Adrenal gland (tissue), 12 donors: ENCODE data around the gene SEMA4G. TPM values are rescaled to one million over a fixed set of nuclear protein-coding genes. Genes with fewer than 3 reads are reported as not detected.

ENCODE experiments used
- DNase-seq, 7 donors: peaks; one replicate each; pipeline ENCODE4 v3.0.0-alpha.2; 2019 to 2020
- H3K27ac ChIP-seq, 5 donors: fragments of 200-600 bp; sonication (generic) in 4 of 5; 1 replicate in 3 of 5; 2 replicates in 2 of 5; pipeline versions ENCODE4 v1.5.1 to v1.8.0; 2016 to 2020; ENCODE audit warnings: mild to moderate bottlenecking in 1 of 5
- H3K27me3 ChIP-seq: fragments of 200-600 bp; 2 replicates; pipeline ENCODE4 v1.8.0; 2021
- H3K36me3 ChIP-seq, 2 donors: fragments of 200-600 bp; replicated peaks in 1 of 2; 1 replicate in 1 of 2; 2 replicates in 1 of 2; pipeline versions ENCODE4 v1.5.1 to v1.8.0; 2018 to 2022
- H3K4me1 ChIP-seq, 2 donors: fragments of 200-600 bp; replicated peaks in 1 of 2; 1 replicate in 1 of 2; 2 replicates in 1 of 2; pipeline versions ENCODE4 v1.5.1 to v1.8.0; 2018 to 2021
- H3K4me3 ChIP-seq, 4 donors: fragments of 200-600 bp; sonication (generic) in 3 of 4; one replicate each; pipeline ENCODE4 v1.5.1; 2016 to 2018
- H3K9me3 ChIP-seq, 3 donors: fragments of 200-600 bp; sonication (generic) in 1 of 3; replicated peaks in 1 of 3; 1 replicate in 2 of 3; 2 replicates in 1 of 3; pipeline versions ENCODE4 v1.5.1 to v1.8.0; 2016 to 2021
- CTCF ChIP-seq, 6 experiments: fragments of 450-650 bp in 4 of 6; fragments of 200-600 bp in 2 of 6; sonication (generic) in 1 of 6; IDR thresholded peaks; 1 replicate in 5 of 6; 2 replicates in 1 of 6; pipeline versions ENCODE4 v1.5.1 to v1.8.0; 2016 to 2021; ENCODE audit warnings: antibody characterized with exemption in 6 of 6, mild to moderate bottlenecking in 2 of 6, moderate library complexity in 1 of 6
- POLR2A ChIP-seq, 2 donors: fragments of 450-650 bp; IDR thresholded peaks; one replicate each; pipeline ENCODE4 v1.6.1; 2017; ENCODE audit warnings: antibody characterized with exemption in 2 of 2, mild to moderate bottlenecking in 2 of 2, moderate library complexity in 1 of 2
- WGBS, 4 donors: extraction: QIAGEN DNeasy Blood & Tissue Kit in 2 of 4; methylation state at CpG; one replicate each; pipeline versions ENCODE4 v1.1.5 to v1.1.7; 2013 to 2017; 5-methylcytosine and 5-hydroxymethylcytosine counted together
- intact Hi-C, 2 donors: fragments of 100-400 bp; cut with DNase I; formaldehyde crosslinking; loops; one replicate each; pipeline versions ENCODE4 v1.14.1 to v1.15.0; 2022 to 2023
- polyA plus RNA-seq, 3 donors: library from polyadenylated mRNA; stranded (reverse); fragments of 200-250 nt in 2 of 3; fragments of 350-450 nt in 1 of 3; fragmentation: Illumina TruSeq in 1 of 3; extraction: RNeasy Lipid Tissue Mini Kit (QIAGEN cat#74804) in 1 of 3; gene quantifications; one replicate each; pipeline ENCODE4 v1.2.3, GENCODE V29; 2013 to 2014
- total RNA-seq, 9 donors: library from RNA; depleted of rRNA in 4 of 9; stranded (reverse); fragments of >200 nt in 4 of 9; fragments of 120-200 nt in 1 of 9; fragmentation: NEBNext Ultra II Directional in 1 of 9; extraction: Animal tissue kit (Norgen Biotek cat#: 25700) in 1 of 9; gene quantifications; one replicate each; pipeline versions ENCODE4 v1.1.0 to v1.2.4, GENCODE V29; 2013 to 2023
- donor health status: healthy with polysubstance abuse.
- donor health status: Bipolar disorder and iron deficiency.
- donor health status: DM: yes; HTN: yes; CAD: no.
- donor health status: DM: no; HTN: no; CAD: no.
- donor health status: DM: no; HTN: no; CAD: no.
- donor health status: DM: yes; HTN: yes; CAD: no.

SEMA4G gene
- total and polyA plus RNA-seq, 12 donors = 6.0 to 21.5 (median 14.0) TPM

DNA sequence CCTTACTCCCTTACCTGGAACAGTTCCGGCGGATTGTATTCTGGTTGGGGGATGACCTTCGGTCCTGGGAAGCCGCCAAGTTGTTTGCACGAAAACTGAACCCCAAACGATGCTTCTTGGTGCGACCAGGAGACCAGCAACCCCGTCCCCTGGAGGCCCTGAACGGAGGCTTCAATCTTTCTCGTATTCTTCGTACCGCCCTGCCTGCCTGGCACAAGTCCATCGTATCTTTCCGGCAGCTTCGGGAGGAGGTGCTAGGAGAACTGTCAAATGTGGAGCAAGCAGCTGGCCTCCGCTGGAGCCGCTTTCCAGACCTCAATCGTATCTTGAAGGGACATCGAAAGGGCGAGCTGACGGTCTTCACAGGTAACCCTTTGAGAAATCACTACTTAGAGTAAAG, 19.8 kb downstream of the SEMA4G start:
- no peak for TF ChIP-seq POLR2A (IDR thresholded peaks at IDR 0.05)
- no peak for TF ChIP-seq CTCF (IDR thresholded peaks at IDR 0.05)
- Histone ChIP-seq H3K4me1 (peaks cover 16 to 30% of the 10 kb centered on the region in 2 donors), H3K27me3 (no peaks in the 10 kb centered on the region), H3K36me3 (peaks cover 0 to 30% of the 10 kb centered on the region in 2 donors), H3K9me3 (no peaks in the 10 kb centered on the region), H3K27ac (no peak overlapping the region), H3K4me3 (no peak overlapping the region)
- intact Hi-C loops = no loop called here
- DNase-seq = no peak
- 73 to 79% (median 76%) methylated on average over 17 to 21 of the region's 21 CpGs for WGBS, 4 donors

DNA sequence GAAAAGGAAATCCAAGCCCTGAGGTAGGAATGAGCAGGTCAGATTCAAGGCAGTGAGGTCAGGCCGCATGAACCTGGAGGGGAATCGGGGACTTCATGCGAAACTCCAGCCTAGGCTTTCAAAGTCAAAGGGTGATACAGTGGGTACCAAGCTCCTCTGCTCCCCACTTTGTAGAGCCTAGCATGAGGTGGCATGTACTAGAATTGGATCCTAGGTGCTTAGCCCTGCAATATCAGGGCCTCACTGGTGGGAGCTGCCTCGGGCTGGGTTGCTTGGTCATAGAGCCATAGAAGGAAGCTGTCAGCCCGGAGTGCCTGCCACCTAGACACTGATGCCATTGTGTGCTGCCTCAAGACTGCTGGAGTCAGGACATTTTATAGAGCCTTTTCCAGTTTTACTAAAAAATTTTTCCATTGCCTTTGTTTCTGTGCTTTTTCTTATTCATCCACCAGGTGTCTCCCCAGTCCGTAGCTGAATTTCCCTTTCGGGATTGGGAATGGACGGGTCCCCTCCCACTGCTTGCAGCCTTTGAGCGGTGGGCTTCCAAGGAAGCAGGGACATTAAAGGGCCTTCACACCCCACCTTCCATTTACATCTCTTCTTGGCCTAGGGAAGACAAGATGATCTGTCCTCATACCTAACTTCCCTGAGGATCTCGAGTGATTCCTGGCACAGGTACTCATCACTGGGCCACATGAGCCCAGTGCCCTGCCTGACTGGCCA, 24.8 kb downstream of the SEMA4G start:
- no peak for TF ChIP-seq POLR2A (IDR thresholded peaks at IDR 0.05)
- peak; percentile 57 to 84 (median 77) for TF ChIP-seq CTCF (IDR thresholded peaks at IDR 0.05)
- WGBS, 4 donors = 47 to 59% (median 51%) methylated on average over 10 of the region's 10 CpGs
- peak overlapping the region in 2 of 5 donors; percentile 5 to 20 for H3K27ac ChIP-seq
- no peak overlapping the region for H3K4me3 ChIP-seq
- H3K36me3 ChIP-seq = peaks cover 0 to 30% of the 10 kb centered on the region in 2 donors
- H3K9me3 ChIP-seq = no peaks in the 10 kb centered on the region
- no peaks in the 10 kb centered on the region for H3K27me3 ChIP-seq
- intact Hi-C loops = loop anchor here in 1 of 2 donors (2.0 kb wide), 1 partner anchor 21 kb away; no protein-coding TSS in a partner anchor
- DNase-seq = peak in 1 of 7 donors; percentile 57
- H3K4me1 ChIP-seq = peaks cover 8 to 17% of the 10 kb centered on the region in 2 donors

DNA sequence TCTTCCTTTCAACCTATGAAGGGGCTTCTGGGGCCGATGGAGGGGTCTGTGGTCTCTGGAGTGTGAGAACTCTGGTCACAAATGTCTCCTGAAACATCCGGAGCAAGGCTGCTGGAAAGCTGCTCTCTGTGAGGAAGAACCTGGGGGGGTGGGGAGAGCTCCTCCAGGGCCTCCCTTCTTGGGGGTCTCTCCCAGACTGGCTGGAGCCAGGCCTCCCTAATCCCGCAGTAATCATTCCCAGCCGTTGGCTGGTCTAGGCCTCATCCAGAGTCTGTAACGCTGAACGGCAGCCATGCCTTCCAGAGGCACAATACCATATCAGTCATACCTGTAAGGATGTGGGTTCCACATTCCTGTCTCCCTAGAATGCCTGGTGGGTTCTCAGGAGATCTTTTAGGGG, 25.9 kb downstream of the SEMA4G start:
- H3K9me3 ChIP-seq = no peaks in the 10 kb centered on the region
- H3K4me3 ChIP-seq = no peak overlapping the region
- peaks cover 8 to 13% of the 10 kb centered on the region in 2 donors for H3K4me1 ChIP-seq
- no peak for TF ChIP-seq POLR2A (IDR thresholded peaks at IDR 0.05)
- no peak for TF ChIP-seq CTCF (IDR thresholded peaks at IDR 0.05)
- H3K27ac ChIP-seq = no peak overlapping the region
- DNase-seq = no peak
- no peaks in the 10 kb centered on the region for H3K27me3 ChIP-seq
- intact Hi-C loops = loop anchor here in 1 of 2 donors (2.0 kb wide), 1 partner anchor 20 kb away; no protein-coding TSS in a partner anchor
- WGBS, 4 donors = 65 to 73% (median 70%) methylated on average over 6 of the region's 6 CpGs
- peaks cover 0 to 25% of the 10 kb centered on the region in 2 donors for H3K36me3 ChIP-seq

GRCh38 chr10:100996678-100997359, 27.5 kb downstream of the SEMA4G start:
- Histone ChIP-seq H3K4me1 (peaks cover 20 to 28% of the 10 kb centered on the region in 2 donors), H3K4me3 (peak overlapping the region; percentile 55 to 86 (median 73)), H3K36me3 (peaks cover 0 to 11% of the 10 kb centered on the region in 2 donors), H3K27ac (peak overlapping the region; percentile 97 to 100 (median 100)), H3K27me3 (no peaks in the 10 kb centered on the region), H3K9me3 (no peaks in the 10 kb centered on the region)
- intact Hi-C loops = no loop called here
- 4 to 19% (median 5%) methylated on average over 5 to 46 of the region's 46 CpGs for WGBS, 4 donors
- TF ChIP-seq CTCF (IDR thresholded peaks at IDR 0.05) = peak in 1 of 6 experiments; percentile 7
- TF ChIP-seq POLR2A (IDR thresholded peaks at IDR 0.05) = peak in 1 of 2 donors; percentile 20
- DNase-seq = peak in 3 of 7 donors; percentile 48 to 66 (median 59)
